ENCODE measurements around the gene ROM1.

The ROM1 gene

GRCh38 chr11:62588966-62589637 is 24.0 kb upstream of the ROM1 start:
- peak in 1 of 5 donors; percentile 28 for DNase-seq

- peak; percentile 90 to 99 (median 94) for DNase-seq
Observed at GRCh38 chr11:62591448-62592145, 21.5 kb upstream of the ROM1 start, which contains the start of gene TUT1. Gene TUT1, minus strand, starts transcription at chr11:62591523. Its CDS starts 38 bp downstream, at chr11:62591485.

GRCh38 chr11:62592146-62592815 is 20.8 kb upstream of the ROM1 start:
- peak in 1 of 5 donors; percentile 17 for DNase-seq

GRCh38 chr11:62592989-62593421 is 20.1 kb upstream of the ROM1 start:
- no peak for DNase-seq

GRCh38 chr11:62593434-62594044 is 19.5 kb upstream of the ROM1 start:
- DNase-seq: peak; percentile 51 to 83 (median 71)

- no peak for DNase-seq
Observed at GRCh38 chr11:62595124-62595523, 17.9 kb upstream of the ROM1 start.

GRCh38 chr11:62599069-62599696 is 13.9 kb upstream of the ROM1 start:
- peak; percentile 91 to 99 (median 94) for DNase-seq

GRCh38 chr11:62599901-62600300 is 13.2 kb upstream of the ROM1 start:
- no peak for DNase-seq

GRCh38 chr11:62600367-62601121 is 12.5 kb upstream of the ROM1 start:
- DNase-seq: no peak

- DNase-seq: peak; percentile 30 to 52 (median 36)
Observed at GRCh38 chr11:62601122-62601371, 12.0 kb upstream of the ROM1 start.

- DNase-seq: peak; percentile 96 to 99 (median 98)
Observed at GRCh38 chr11:62601372-62602140, 11.5 kb upstream of the ROM1 start, which contains the start of gene MTA2. Gene MTA2, minus strand, starts transcription at chr11:62601865. Its CDS starts 415 bp downstream, at chr11:62601450.

GRCh38 chr11:62602141-62603071 is 10.7 kb upstream of the ROM1 start:
- peak in 1 of 5 donors; percentile 32 for DNase-seq

GRCh38 chr11:62603072-62603408 is 10.0 kb upstream of the ROM1 start:
- DNase-seq: no peak

- DNase-seq: no peak
Observed at GRCh38 chr11:62603776-62604299, 9.2 kb upstream of the ROM1 start.

- no peak for DNase-seq
Observed at GRCh38 chr11:62604460-62605120, 8.5 kb upstream of the ROM1 start.

GRCh38 chr11:62605467-62605866 is 7.6 kb upstream of the ROM1 start:
- no peak for DNase-seq

GRCh38 chr11:62605902-62606301 is 7.2 kb upstream of the ROM1 start:
- DNase-seq: no peak

- DNase-seq: no peak
Observed at GRCh38 chr11:62607714-62608113, 5.3 kb upstream of the ROM1 start.

- no peak for DNase-seq
Observed at GRCh38 chr11:62608776-62609175, 4.3 kb upstream of the ROM1 start.
